HL-60/S4 (cell line): ENCODE data around the gene NKX2-4.
"Not testable (repeated sequence)": the region's sequence is repeated elsewhere in the genome, so short reads cannot be mapped to it uniquely, and the experiment has no call there.

Experiments used
- in situ Hi-C: fragments of 300-500 bp; cut with MboI; formaldehyde crosslinking; loops from 2 replicates; pipeline ENCODE4 v1.14.3; 2022; ENCODE audit warnings: low sequenced_read_pairs

The NKX2-4 gene

GRCh38 chr20:21397341-21398108, at the start of gene NKX2-4:
Gene NKX2-4, minus strand, starts transcription at chr20:21397526. Its CDS starts 127 bp downstream, at chr20:21397399.
- in situ Hi-C loops: no loop called here

- in situ Hi-C loops: no loop called here
These were observed 40.5 kb upstream of the NKX2-4 start for GRCh38 chr20:21437816-21438215.

GRCh38 chr20:21437248-21437647, 39.9 kb upstream of the NKX2-4 start:
- in situ Hi-C loops: no loop called here

- in situ Hi-C loops: no loop called here
These were observed 38.9 kb upstream of the NKX2-4 start for GRCh38 chr20:21436205-21436604.

DNA sequence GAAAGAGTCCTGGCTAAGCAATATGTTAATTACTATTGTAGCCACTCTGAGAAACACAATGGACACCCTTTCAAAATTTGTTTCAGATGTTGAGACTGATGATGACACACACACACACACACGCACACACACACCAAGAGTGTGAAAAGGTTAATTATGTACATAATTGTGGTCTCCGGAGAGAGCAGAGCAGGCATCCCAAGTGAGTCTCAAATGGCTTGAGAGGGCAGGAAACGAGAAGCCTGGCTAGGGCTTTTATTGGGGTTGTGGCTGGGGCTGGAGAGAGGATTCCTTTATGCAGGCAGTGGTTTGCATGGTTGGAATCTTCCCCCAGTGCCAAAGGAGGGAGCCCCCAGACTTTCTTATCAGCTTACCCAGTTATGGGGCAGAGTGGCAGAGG, 38.2 kb upstream of the NKX2-4 start:
- in situ Hi-C loops: no loop called here

- in situ Hi-C loops: no loop called here
These were observed 36.1 kb upstream of the NKX2-4 start for GRCh38 chr20:21433329-21433890.

DNA sequence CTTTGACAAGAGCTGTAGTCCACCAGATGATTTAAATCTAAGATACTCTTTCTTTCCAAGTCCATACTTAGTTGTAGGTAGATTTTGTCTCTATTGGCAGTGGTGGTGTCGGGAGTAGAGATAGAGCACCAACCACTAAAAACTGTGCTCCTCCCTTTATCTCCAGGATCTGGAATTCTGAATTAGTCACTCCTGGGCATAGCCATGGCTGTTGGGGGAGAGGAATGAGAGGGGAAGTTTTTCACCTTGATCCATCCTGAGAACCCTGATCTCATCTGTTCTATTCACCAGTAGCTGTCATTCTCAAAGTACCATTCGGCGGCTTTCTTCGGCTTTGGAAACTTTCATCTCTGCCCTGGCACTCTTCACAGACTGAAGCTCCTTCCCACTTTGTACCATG, 35.6 kb upstream of the NKX2-4 start:
- in situ Hi-C loops: no loop called here

GRCh38 chr20:21430020-21430419, 32.7 kb upstream of the NKX2-4 start:
- in situ Hi-C loops: no loop called here

- in situ Hi-C loops: no loop called here
These were observed 27.5 kb upstream of the NKX2-4 start for GRCh38 chr20:21424846-21425245.

GRCh38 chr20:21423712-21424111, 26.4 kb upstream of the NKX2-4 start:
- in situ Hi-C loops: not testable (repeated sequence)

DNA sequence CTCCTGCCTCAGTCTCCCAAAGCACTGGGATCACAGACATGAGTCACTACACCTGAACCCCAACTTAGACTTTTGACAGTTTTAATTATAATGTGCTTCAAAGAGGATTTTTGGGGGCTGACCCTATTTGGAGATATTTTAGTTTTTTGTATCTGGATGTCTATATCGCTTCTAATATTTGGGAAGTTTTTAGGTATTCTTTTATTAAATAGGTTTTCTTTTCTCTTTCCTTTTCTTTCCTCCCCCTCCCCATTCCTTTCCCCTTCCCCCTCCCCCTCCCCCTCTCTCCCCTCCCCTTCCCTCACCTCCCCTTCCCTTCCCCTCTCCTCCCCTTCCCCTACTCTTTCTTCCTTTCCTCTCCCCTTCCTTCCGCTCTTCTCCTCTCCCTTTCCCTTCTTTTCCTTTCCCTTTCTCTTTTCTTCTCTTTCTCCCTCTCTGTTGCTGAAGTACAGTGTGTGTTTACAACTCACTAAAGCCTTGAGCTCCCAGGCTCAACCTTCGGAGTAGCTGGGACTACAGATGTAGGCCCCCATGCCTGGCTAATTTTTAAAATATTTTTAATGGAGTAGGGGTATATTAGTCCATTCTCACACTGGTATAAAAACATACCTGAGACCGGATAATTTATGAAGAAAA, 24.4 kb upstream of the NKX2-4 start:
- in situ Hi-C loops: no loop called here

DNA sequence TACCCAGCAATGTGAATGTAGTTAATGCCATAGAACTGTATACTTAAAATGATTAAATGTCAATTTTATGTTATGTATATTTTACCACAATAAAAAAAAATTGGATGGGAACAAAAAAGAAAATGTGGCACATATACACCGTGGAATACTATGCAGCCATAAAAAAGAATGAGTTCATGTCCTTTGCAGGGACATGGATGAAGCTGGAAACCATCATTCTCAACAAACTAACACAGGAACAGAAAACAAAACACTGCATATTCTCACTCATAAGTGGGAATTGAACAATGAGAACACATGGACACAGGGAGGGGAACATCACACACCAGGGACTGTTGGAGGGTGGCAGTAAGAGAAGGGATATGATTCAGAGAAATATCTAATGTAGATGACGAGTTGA, 21.8 kb upstream of the NKX2-4 start:
- in situ Hi-C loops: not testable (repeated sequence)

GRCh38 chr20:21413996-21414395, 16.7 kb upstream of the NKX2-4 start:
- in situ Hi-C loops: not testable (repeated sequence)

GRCh38 chr20:21411725-21412124, 14.4 kb upstream of the NKX2-4 start:
- in situ Hi-C loops: no loop called here

DNA sequence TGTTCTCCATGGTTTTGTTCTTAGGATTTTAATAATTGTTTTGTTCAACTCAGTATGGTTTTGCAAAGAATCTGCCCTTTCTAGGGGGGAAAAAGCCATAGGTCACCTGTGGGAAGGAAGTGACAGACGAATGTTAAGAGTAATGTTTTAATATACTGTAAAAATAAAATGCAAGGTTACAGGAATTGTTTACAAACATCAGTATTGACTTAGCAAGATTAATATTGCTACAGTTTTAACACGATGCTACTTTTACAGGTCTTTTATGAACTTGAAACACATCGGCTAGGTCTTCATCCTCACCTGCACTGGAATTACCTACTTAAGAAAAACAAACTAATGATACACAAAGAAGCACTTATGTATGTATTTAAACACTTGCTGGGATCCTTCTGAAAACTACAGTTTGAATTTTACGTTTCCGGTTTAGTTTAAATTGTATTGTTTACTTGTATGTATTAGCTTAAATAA, 1.7 kb upstream of the NKX2-4 start:
- in situ Hi-C loops: no loop called here

- in situ Hi-C loops: no loop called here
These were observed 1.0 kb upstream of the NKX2-4 start for GRCh38 chr20:21398109-21399004.

GRCh38 chr20:21396599-21397340, 556 bp downstream of the NKX2-4 start:
- in situ Hi-C loops: no loop called here

GRCh38 chr20:21395666-21396598, 1.4 kb downstream of the NKX2-4 start:
- in situ Hi-C loops: no loop called here

DNA sequence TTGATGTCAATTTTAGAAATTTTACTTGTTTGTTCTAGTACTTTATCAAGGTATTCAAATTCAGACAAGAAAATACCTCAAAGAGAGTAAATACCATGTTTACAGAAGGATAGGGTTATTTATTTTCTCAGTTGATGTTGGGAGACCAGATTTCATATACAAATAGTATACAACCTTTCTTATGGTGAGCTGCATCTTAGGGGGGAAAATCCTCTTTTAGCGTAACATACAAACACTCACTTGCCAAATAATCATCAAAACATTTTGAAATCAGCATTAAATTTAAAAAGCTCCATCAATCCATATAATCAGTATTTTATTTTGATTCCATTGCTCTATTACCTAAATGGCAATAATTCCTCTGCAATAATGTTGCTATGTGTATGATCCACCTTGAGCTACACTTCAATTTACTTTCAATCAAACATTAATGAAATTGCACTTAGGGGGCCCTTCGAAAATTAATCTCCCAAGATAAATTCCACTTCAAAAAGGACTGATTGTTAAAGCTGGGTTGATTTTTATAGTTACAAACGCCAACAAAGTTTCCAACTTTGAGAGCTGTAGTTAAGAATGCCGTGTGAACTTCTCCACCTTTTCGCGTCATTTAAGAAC, 2.2 kb downstream of the NKX2-4 start:
- in situ Hi-C loops: no loop called here
